Loucy (cell line): Measurements from ENCODE around the gene EIF3L.
A peak's percentile ranks its signal among the peaks of the same experiment; 100 is the strongest.

Experiments
- H2AFZ ChIP-seq: fragments of 200-600 bp; sonication (generic); 2 replicates; pipeline ENCODE4 v1.6.0; 2016; ENCODE audit warnings: antibody characterized with exemption, mild to moderate bottlenecking, low read length, moderate library complexity
- H3F3A ChIP-seq: fragments of 200-600 bp; 2 replicates; pipeline ENCODE4 v1.6.0; 2016; ENCODE audit warnings: antibody characterized with exemption, low read depth, mild to moderate bottlenecking
- H3K27me3 ChIP-seq: fragments of 200-600 bp; sonication (generic); 2 replicates; pipeline ENCODE4 v1.6.1; 2014; ENCODE audit warnings: low read length, mild to moderate bottlenecking; ENCODE audit not compliant: insufficient read depth, poor library complexity, severe bottlenecking
- H3K36me3 ChIP-seq: fragments of 200-600 bp; sonication (generic); 2 replicates; pipeline ENCODE4 v1.6.1; 2016; ENCODE audit warnings: low read length; ENCODE audit not compliant: insufficient read depth
- H3K4me1 ChIP-seq: fragments of 200-600 bp; sonication (generic); 2 replicates; pipeline ENCODE4 v1.5.1; 2014; ENCODE audit warnings: low read length, mild to moderate bottlenecking; ENCODE audit not compliant: insufficient read depth, poor library complexity, severe bottlenecking
- H3K4me2 ChIP-seq: fragments of 200-600 bp; sonication (generic); 2 replicates; pipeline ENCODE4 v1.6.0; 2014; ENCODE audit warnings: antibody characterized with exemption, low read length, low read depth, mild to moderate bottlenecking; ENCODE audit not compliant: poor library complexity, severe bottlenecking
- H3K4me3 ChIP-seq: fragments of 200-600 bp; sonication (generic); 2 replicates; pipeline ENCODE4 v1.5.1; 2014; ENCODE audit warnings: low read length, mild to moderate bottlenecking, mixed read lengths; ENCODE audit not compliant: poor library complexity, severe bottlenecking
- H3K79me2 ChIP-seq: fragments of 200-600 bp; sonication (generic); 2 replicates; pipeline ENCODE4 v1.6.1; 2014; ENCODE audit warnings: low read length; ENCODE audit not compliant: insufficient read depth
- H3K9ac ChIP-seq: fragments of 200-600 bp; sonication (generic); 2 replicates; pipeline ENCODE4 v1.6.0; 2014; ENCODE audit warnings: mild to moderate bottlenecking, low read depth, low read length, moderate library complexity; ENCODE audit not compliant: poor library complexity, severe bottlenecking
- H3K9me2 ChIP-seq: fragments of 200-600 bp; sonication (generic); replicated peaks from 2 replicates; pipeline ENCODE4 v1.6.1; 2016; ENCODE audit warnings: low read depth, low read length, mixed read lengths
- H3K9me3 ChIP-seq: fragments of 200-600 bp; sonication (generic); 2 replicates; pipeline ENCODE4 v1.6.1; 2014; ENCODE audit warnings: mild to moderate bottlenecking, antibody characterized with exemption, low read length, low read depth; ENCODE audit not compliant: insufficient read depth
- H4K20me1 ChIP-seq: fragments of 200-600 bp; sonication (generic); 2 replicates; pipeline ENCODE4 v1.6.0; 2014; ENCODE audit warnings: antibody characterized with exemption, low read length, mild to moderate bottlenecking; ENCODE audit not compliant: insufficient read depth, poor library complexity, severe bottlenecking
- EZH2phosphoT487 ChIP-seq: fragments of 200-600 bp; IDR thresholded peaks from 2 replicates; pipeline ENCODE4 v1.6.1; 2018; ENCODE audit warnings: antibody characterized with exemption, mild to moderate bottlenecking, moderate library complexity, borderline replicate concordance
- TF ChIP-seq, protein P1 (sequence below): fragments of 200-600 bp; sonication (generic); conservative IDR thresholded peaks from 2 replicates; pipeline ENCODE4 v1.5.1; 2014; ENCODE audit warnings: mild to moderate bottlenecking, antibody characterized with exemption, low read length

The EIF3L gene

DNA sequence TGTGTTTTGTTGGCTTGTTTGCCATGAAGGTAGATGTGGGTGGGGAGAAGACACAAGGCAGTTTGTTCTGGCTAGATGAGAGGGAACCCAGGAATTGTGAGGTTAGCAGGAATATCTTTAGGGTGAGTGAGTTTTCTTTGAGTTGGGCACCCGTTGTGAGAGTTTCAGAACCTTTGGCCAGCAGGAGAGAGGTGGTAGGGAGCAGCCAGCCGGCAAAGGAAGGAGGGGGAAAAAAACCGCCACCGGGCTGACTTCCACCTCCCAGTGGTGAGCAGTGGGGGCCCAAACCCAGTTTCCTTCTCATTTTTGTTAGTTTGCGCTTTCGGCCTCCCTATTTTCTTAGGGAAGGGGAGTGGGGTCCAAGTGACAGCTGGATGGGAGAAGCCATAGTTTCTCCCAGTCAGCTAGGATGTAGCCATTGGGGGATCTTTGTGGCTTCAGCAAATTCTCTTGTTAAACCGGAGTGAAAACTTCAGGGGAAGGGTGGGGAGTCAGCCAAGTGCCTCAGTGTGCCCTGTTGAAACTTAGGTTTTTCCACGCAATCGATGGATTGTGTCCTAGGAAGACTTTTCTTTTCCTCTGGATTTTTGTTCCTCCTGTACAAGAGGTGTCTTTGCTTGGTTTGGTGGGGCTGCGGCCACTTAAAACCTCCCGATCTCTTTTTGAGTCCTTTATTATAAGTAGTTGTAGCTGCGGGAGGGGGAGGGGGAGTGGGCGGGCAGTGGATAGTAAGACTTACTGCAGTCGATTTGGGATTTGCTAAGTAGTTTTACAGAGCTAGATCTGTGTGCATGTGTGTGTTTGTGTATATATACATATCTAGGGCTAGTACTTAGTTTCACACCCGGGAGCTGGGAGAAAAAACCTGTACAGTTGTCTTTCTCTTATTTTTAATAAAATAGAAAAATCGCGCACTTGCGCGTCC lies 42.5 kb upstream of the EIF3L start:
- H3K4me3 ChIP-seq = peak overlapping the region; percentile 84
- no peaks in the 10 kb centered on the region for H3K9me3 ChIP-seq
- no peaks in the 10 kb centered on the region for H3K36me3 ChIP-seq
- H3K27me3 ChIP-seq = peaks cover 10% of the 10 kb centered on the region
- H3K79me2 ChIP-seq = peaks cover 13% of the 10 kb centered on the region; the same call in 1 of the 2 replicates
- peak overlapping the region; percentile 91 for H2AFZ ChIP-seq
- H3K9ac ChIP-seq = peak overlapping the region; percentile 74
- no peaks in the 10 kb centered on the region for H3K9me2 ChIP-seq
- H4K20me1 ChIP-seq = no peaks in the 10 kb centered on the region
- TF ChIP-seq, protein P1, sequence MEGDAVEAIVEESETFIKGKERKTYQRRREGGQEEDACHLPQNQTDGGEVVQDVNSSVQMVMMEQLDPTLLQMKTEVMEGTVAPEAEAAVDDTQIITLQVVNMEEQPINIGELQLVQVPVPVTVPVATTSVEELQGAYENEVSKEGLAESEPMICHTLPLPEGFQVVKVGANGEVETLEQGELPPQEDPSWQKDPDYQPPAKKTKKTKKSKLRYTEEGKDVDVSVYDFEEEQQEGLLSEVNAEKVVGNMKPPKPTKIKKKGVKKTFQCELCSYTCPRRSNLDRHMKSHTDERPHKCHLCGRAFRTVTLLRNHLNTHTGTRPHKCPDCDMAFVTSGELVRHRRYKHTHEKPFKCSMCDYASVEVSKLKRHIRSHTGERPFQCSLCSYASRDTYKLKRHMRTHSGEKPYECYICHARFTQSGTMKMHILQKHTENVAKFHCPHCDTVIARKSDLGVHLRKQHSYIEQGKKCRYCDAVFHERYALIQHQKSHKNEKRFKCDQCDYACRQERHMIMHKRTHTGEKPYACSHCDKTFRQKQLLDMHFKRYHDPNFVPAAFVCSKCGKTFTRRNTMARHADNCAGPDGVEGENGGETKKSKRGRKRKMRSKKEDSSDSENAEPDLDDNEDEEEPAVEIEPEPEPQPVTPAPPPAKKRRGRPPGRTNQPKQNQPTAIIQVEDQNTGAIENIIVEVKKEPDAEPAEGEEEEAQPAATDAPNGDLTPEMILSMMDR = no peak
- no peak for TF ChIP-seq EZH2phosphoT487
- H3K4me1 ChIP-seq = peaks cover 38% of the 10 kb centered on the region
- H3F3A ChIP-seq = no peaks in the 10 kb centered on the region
- H3K4me2 ChIP-seq = peak overlapping the region; percentile 86

DNA sequence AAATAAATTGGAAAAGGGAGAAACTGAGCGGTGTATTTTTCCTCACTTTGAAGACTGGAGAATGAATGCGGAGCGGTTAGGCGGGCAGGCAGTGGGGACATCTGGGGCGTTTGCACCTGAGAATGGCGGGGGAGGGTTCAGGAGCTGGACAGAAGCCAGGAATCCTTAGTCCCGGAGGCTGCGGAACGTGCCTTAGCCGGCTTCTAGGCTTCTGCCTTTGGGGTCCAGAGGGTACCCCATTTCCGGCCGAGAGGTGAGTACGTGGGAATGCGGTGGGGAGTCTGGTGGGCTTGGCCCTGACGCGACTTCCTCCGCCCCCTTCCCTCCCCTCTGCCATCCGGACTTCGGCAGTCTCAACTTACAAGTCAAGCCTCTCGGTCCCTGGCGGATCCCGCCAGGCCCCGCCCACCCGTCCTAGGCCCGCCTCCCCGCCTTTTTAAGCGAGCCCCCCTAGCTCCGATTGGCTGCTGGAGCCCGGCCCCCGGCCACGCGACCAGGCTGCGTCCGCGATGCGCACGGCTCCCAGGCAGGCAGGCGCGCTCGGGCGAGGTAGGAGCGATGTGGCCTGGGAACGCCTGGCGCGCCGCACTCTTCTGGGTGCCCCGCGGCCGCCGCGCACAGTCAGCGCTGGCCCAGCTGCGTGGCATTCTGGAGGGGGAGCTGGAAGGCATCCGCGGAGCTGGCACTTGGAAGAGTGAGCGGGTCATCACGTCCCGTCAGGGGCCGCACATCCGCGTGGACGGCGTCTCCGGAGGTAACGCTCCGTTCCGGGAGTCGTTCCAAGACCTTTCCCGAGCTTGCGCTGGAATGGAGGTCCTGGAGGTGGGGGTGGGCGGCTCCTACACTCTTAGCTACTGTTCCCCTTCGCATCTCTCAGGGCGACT lies 41.6 kb upstream of the EIF3L start, which contains the start of gene GCAT:
GCAT (plus strand) TSS at position 525 of the 884 bp plus-strand sequence; CDS start at position 559, 34 bp downstream.
- Histone ChIP-seq H3K27me3 (peaks cover 10% of the 10 kb centered on the region), H3K4me2 (peak within 1 kb of the TSS; percentile 86), H4K20me1 (no peaks in the 10 kb centered on the region), H3K4me3 (peak within 1 kb of the TSS; percentile 84), H3K36me3 (no peaks in the 10 kb centered on the region), H3K4me1 (peaks cover 30% of the 10 kb centered on the region), H3K9me3 (no peaks in the 10 kb centered on the region), H3K79me2 (peaks cover 13% of the 10 kb centered on the region; the same call in 1 of the 2 replicates), H2AFZ (peak within 1 kb of the TSS; percentile 93), H3K9ac (peak within 1 kb of the TSS; percentile 76), H3K9me2 (no peaks in the 10 kb centered on the region), H3F3A (no peaks in the 10 kb centered on the region)
- TF ChIP-seq EZH2phosphoT487 = no peak
- TF ChIP-seq, protein P1 = no peak

DNA sequence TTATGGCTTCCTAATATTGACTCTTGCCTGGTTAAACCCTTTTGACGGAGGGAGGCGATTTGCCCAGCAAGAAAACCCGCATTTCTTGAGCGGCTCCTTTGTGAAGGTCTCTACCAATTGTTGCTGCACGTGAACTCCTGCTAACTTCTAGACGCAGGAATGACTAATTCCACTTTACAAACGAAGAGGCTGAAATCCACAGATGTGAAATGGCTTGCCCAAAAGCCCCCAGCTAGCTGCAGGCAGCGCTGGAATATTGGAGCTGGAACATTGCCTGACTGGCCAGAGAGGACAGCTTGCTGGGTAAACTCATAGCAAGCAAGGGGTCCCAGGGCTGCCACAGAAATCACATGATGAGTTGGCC lies 40.9 kb upstream of the EIF3L start:
- no peak for TF ChIP-seq EZH2phosphoT487
- TF ChIP-seq, protein P1 = no peak
- peak overlapping the region; percentile 93 for H2AFZ ChIP-seq
- peak overlapping the region; percentile 84 for H3K4me3 ChIP-seq
- no peaks in the 10 kb centered on the region for H3K9me2 ChIP-seq
- peak overlapping the region; percentile 76 for H3K9ac ChIP-seq
- no peaks in the 10 kb centered on the region for H3K9me3 ChIP-seq
- H3F3A ChIP-seq = no peaks in the 10 kb centered on the region
- H3K27me3 ChIP-seq = peaks cover 10% of the 10 kb centered on the region
- peak overlapping the region; percentile 86 for H3K4me2 ChIP-seq
- no peaks in the 10 kb centered on the region for H4K20me1 ChIP-seq
- H3K79me2 ChIP-seq = peaks cover 13% of the 10 kb centered on the region; the same call in 1 of the 2 replicates
- peaks cover 25% of the 10 kb centered on the region for H3K4me1 ChIP-seq
- no peaks in the 10 kb centered on the region for H3K36me3 ChIP-seq
